ENCODE results near the gene AKAP8L.

DNA sequence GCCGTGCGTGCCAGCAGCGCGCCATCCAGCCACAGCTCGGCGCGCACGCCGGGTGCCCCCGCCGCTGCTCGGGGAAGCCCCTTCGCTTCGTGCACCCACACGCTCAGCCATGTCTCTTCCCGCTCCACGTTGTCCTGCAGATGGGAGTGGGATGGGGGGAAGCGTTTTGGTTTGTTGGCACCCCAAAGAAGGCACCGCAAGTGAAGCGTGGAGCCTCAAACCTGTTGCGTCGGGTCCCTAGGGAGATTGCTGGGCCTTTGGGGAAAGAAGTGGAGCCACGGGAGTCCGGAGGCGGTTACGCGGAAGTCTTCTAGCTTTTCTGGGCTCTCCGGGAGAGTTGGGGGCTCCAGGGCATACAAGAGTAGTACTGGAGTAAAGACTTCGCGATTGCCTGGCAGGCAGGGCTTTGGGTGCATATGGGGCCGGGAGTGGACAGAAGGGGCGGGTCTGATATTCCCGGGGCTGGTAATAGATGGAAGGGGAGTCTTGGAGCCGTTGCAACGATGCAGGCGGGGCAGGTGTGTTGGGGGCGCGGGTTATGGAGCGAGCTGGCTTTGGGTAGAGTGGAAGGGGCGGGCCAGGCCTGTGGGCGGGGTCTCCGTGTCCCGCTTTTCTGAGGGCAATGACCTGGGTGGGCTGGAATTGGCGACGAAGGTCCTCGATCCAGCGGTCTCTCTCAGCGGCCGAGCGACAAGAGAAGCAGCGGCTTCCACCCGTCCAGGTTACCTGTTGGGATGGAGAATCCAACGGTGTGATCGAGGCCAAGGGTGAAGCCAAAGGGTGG lies 39.1 kb upstream of the AKAP8L start:
- TF ChIP-seq, protein P1, sequence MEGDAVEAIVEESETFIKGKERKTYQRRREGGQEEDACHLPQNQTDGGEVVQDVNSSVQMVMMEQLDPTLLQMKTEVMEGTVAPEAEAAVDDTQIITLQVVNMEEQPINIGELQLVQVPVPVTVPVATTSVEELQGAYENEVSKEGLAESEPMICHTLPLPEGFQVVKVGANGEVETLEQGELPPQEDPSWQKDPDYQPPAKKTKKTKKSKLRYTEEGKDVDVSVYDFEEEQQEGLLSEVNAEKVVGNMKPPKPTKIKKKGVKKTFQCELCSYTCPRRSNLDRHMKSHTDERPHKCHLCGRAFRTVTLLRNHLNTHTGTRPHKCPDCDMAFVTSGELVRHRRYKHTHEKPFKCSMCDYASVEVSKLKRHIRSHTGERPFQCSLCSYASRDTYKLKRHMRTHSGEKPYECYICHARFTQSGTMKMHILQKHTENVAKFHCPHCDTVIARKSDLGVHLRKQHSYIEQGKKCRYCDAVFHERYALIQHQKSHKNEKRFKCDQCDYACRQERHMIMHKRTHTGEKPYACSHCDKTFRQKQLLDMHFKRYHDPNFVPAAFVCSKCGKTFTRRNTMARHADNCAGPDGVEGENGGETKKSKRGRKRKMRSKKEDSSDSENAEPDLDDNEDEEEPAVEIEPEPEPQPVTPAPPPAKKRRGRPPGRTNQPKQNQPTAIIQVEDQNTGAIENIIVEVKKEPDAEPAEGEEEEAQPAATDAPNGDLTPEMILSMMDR (IDR thresholded peaks at IDR 0.05) = no peak
- TF ChIP-seq POLR2A (IDR thresholded peaks at IDR 0.05) = no peak
